Putamen (tissue), 1 donor: ENCODE results near the gene HMGXB3.

Source experiments
- DNase-seq: peaks from one replicate; pipeline ENCODE4 v3.0.0-alpha.2; 2016; ENCODE audit warnings: low spot score

HMGXB3 gene

DNA sequence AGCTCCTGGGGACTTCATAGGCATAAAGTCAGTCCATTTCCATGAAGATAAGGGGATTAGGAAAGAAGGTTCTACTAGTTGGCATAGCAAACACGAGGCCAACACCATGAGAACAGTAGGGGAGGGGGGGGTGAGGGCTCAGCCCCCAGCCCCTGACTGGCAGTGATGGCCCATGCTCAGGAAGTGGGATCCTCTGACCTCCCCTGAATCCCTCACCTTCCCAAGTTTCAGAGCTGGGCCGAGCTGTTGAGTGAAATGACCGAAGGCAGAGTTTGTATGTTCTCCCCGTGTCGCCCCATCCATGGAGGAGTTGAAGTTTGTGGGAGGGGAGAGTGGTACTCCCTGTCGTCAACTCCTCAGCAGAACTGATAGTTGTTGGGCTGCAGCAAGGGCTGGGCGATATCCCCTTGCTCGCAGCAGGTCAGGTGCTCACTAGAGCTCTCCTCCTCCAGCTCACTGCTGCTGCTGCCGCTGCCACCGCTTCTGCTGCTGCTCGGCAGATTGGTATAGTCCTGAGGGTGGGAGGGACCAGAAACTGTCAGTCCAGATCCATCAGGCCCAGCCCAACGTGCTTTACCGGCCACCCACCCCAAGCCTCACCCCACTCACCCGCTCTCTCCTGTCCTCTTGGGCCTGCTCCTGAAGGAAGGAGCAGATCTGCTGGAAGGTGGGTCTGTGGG is 53.3 kb downstream of the HMGXB3 start:
- DNase-seq = no peak

DNA sequence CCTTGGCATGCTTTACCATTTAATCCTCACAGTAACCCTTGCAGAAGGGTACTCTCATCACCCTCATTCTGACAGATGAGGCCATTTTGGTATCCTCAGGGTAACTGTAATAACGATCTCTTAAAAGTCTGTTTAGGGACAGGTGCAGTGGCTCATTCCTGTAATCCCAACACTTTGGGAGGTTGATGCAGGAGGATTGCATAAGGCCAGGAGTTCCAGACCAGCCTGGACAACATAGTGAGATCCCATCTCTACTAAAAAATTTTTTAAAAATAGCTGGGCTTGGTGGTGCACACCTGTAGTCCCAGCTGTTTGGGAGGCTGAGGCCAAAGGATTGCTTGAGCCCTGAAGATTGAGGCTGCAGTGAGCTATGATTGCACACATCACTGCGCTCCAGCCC is 54.0 kb downstream of the HMGXB3 start:
- DNase-seq = no peak

DNA sequence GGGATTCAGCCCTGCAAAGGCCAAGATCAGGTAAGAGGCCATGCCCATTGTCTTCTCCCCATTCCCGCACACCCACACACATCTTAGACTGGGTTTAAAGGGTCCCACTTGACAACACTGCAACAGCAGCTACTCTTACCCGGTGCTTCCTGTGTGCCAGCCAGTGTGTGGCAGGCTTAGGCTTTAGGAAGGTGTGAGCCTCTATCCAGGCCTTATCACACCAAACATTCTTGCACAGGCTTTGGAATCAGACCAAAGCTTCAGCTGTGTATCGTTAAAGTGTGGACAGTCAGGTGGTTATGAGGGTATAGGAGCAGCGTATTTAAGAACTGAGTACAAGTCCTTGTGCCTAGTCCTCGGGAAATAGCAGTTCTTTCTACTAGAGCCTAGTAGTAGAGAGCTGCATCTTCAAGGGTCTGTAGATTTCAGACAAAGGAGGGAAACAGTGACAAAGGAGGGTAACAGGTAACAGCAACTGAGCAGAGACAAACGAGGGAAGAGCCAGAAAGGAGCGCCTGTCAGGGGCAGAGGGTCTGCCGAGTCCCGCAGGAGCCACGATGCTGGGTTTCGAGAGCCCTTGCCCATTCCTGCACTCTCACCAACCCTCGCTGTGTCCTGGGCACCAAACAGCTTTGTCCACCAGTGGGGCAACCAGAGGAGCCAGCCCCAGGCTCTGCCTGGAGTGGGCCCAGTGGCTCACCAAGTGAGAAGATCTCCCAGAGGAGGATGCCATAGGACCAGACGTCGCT is 55.0 kb downstream of the HMGXB3 start:
- no peak for DNase-seq

DNA sequence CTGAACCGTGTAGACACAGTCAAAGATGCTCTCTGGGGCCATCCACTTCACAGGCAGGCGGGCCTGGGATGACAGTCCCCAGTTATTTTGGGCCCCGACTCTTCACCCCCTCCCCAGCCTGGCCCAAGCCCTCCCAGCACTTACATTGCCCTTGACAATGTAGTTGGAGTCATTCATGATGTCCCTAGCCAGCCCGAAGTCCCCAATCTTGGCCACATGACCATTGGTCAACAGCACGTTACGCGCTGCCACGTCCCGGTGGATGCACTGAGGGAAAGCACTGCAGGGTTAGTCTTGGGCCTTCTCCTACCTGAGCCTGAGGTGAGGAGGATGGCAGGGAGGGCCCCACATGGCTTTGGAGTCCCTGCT is 55.5 kb downstream of the HMGXB3 start:
- no peak for DNase-seq

DNA sequence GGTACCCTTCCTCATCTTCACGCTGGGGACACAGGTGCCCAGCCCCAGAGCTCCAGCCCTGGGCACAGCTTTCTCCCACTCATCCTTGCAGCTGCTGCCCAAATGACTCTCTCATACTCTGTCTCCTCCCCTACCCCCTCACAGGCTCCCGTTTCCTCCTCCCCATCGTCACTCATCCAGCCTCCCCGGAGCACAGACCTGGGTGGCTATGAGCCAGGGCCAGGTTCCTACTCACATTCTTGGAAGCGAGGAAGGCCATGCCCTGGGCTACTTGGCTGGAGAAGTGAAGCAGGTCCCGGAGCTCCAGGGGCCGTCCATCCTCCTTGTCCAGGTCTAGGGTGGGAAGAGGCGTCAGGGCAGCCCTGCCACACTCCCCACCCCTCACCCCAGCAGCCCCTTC is 56.5 kb downstream of the HMGXB3 start:
- DNase-seq = no peak

DNA sequence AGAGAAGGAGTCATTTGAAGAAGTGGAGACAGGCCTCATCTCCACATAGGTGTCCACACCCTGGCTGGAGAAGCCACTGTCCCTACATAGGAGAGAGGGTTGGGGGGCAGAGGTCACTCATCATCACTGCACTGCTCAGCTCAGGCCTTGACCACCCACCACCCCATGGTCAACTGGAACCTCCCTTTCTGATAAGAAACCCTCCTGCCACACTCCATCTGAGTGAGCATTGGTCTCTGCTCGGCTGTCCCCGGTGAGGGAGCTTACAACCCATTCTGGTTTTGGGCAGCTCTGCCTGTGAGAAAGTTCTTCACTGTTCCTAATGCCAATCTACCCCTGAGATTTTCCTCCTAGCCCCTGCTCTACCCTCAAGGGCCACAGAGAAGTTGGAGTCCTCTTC is 57.0 kb downstream of the HMGXB3 start:
- no peak for DNase-seq

DNA sequence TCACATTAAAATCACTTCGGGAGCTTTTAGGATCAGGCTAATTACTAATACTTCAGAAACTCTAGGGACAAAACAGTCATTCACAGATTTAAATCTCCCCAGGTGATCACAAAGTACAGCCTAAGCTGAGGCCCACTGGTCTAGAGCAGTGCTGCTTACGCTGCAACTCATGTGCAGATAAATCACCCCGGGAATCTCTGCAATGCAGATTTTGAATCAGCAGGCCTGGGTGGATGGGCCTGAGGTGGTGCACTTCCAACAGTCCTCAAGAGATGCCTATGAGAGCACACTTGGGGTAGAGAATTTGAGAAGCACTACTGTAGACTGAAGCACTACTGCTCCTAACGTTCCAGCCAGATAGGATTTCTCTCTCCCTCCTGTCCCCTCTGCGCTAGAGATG is 57.5 kb downstream of the HMGXB3 start:
- DNase-seq = no peak

DNA sequence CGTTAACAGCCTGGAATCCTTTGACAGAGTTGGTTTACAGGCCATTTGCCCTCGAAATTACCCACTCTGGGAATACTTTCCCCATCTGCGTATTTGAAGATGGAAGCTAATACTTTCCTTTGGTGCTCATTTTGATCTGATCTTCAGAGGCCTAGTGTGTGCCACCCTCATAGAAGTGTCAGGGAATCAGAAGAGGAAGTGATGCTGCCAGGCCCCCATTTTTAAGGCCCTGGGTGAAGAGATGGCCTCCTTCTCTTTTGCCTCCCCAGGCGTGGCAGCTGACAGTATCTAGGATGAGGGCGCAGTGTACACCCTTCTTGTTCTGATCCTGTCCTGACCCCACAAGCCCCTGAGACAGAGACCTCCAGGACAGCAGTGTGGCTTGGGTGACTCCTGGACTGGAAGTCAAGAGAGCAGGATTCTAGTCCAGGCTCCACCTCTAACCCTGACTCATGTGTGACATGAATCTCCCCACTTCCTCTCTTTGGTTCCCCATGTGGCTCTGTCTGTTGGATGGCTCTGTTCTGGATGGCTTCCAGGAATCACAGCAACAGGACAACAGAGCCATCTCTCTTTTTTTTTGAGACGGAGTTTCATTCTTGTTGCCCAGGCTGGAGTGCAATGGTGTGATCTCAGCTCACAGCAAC is 58.1 kb downstream of the HMGXB3 start:
- DNase-seq = peak; percentile 46

DNA sequence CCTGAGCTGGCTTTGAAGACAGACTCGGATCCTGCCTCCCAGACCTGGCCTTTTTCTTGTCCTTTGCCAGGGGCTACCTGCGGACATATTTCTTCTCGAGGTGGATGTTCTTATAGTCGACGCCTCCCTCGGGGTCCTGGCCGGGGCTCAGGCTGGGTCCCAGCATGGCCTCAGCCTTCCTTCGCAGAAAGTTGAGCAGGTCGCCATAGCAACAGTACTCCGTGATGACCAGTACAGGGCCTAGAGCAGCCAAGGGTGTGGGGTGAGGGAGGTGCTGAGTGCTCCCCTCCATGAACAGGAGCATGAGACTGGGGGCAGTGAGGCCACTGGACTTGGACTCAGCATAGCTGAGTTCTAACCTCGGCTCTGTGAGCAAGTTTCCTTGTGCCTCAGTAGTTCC is 59.1 kb downstream of the HMGXB3 start:
- DNase-seq = no peak

DNA sequence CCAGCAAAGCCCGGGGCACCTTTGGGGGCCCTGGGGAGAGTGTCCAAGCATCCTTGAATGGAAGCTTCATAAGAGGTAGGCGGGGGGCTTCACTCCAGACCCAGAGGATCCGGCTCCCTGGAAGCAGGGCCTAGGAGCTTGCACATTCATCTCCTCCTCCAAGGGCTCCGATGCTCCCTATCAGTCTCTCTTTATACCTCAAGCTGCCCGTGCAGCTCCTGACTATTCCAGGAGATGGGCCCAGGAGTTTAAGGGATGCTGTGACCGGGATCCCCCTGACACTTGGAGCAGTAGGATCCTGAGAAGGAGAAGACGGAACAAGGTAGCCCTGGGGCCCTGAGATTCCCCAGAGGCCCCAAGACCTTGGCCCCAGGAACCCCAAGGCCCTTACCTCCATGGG is 59.9 kb downstream of the HMGXB3 start:
- no peak for DNase-seq

DNA sequence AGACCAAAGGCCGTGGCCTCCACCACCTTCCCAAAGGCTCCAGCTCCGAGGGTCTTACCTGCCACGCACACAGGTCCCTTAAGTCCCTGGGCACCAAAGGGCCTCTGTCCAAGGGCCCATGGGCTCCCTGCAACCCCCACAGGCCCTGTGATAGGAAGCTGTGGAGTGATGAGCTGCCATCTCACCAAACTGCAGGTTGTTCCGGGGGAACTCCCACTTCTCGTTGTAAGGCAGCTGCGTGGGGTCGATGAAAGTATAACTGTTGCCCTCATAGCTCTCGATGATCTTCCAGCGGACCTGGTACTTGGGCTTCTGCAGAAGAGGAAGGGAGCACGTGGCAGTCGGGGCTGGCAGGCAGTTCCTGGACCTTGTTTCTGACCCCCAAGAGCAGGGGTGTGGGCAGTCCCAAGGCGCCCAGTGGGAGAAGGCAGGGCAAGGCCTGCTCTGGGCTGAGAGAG is 61.0 kb downstream of the HMGXB3 start:
- DNase-seq = no peak

DNA sequence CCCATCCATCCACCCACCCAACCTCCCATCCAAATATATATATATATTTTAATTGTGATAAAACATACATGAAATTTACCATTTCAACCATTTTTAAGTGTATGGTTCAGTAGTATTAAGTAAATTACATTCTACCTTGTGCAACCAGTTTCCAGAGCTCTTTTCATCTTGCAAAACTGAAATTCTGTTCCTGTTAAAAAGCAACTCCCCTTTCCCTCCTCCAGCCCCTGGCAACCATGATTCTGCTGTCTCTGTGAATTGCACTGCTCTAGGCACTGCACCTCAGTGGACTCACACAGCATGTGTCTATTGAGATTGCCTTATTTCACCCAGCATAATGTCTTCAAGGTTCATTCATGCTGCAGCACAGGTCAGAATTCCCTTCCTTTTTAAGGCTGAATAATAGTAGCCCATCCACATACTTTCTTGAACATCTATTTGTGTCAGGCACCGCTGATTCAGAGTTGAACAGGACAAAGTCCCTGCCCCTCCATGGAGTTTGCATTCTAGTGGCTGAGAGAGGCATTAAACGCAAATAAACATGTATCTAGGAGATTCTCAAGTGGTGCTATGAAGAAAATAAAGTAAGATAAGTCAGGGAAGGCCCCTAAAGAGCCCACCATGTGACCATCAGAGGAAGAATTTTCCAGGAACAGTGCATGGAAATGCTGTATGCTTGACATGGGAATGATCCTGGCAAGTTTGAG is 61.8 kb downstream of the HMGXB3 start:
- DNase-seq = no peak

DNA sequence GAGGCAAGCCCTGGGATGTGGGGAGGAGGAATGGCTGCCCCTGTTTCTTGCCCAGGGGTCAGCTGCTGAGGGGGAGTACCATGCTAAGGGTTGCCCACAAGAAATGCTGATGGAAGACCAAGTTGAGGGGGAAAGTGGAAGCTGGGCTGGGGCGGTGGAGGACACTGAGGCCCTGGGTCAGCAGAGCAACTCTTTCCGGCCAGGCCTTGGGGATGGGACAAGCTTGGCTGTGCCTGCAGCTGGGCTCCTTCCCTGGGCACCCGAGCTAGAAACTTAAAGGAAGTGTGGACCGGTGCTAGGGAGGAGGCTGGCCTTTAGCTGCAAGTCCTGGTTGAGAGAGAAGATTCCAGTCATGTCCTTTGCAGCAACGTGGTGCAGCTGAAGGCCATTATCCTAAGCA is 63.1 kb downstream of the HMGXB3 start:
- no peak for DNase-seq

DNA sequence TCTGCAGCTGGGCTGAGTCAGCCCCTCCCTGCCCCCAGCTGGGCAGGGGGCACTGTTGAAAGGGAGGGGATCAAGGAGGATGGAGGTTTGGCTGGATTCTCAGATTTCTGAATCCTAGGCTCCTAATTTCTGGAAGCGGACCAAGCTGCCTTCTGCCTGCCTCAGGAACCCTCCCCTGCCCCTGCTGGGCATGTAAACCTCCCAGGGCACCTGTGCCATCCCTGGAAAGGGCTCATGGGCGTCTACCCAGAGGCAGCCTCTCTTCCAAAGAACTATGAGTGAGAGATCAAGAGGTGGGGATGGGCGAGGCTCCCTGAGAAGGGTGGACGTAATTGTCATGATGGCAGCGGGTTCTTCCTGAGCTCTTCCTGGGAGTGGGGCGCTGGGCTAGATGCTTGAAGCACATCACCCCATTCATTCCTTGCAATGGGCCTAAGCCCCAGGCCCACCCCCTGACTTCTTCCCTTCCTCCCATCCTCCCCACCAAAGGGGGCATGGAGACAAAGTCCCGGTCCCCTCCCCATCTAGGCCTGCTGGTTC is 64.2 kb downstream of the HMGXB3 start:
- no peak for DNase-seq

DNA sequence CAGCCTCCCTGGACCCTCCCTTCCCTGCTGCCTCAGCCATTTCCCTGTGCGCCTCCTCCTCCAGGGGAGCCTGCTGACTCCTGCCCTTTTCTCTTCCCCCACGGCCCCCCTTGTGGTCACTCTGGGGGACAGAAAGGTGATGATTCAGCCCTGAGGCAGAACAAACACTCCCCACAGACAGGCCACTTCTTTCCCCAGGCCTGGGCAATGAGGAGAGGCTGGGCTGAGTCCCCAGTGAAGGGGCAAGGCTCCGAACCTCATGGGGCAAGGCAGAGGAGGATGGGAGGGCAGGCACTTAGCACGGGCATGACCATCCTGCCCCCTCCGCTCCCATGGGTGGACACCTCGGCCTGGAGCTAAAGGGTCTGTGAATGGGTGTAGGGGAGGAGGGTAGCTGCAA is 64.8 kb downstream of the HMGXB3 start:
- DNase-seq = no peak

DNA sequence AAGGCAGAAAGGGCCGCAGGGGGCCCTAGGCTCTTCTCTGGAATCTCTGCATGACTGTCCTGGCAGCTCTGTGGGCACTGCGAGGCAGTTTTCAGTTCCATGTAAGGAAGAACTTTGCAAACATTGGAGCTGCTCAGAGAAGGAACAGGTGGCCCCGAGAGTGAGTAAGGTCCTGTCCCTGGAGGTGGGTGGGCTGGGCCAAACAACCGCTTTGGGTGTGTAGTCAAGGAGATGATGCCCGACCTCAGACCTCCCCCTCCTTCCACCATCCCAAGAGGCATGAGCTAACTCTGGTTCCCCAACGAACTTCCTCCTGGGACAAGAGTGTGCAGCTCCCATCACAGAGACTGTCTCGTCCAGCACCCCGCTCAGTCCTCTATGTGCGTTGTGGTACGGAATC is 65.3 kb downstream of the HMGXB3 start:
- DNase-seq = no peak

DNA sequence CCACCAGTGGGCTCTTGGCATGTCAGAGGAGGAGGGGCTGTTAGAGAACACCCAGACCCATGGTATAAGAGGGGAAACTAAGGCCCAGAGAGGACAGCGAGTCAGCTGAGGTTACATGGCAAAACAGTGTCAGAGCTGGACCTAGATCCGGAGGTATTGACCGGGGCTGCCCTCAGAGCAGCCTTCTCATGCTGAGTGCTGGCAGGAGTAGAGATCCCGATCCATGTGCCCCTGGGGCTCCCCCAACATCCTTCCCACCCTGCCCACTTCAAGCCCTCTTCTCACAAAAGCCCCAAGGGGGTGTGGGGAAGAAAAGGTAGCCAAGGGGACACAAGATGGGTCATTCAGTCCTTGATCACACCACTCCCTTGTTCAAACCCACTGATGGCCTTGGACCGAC is 65.9 kb downstream of the HMGXB3 start:
- DNase-seq = no peak

DNA sequence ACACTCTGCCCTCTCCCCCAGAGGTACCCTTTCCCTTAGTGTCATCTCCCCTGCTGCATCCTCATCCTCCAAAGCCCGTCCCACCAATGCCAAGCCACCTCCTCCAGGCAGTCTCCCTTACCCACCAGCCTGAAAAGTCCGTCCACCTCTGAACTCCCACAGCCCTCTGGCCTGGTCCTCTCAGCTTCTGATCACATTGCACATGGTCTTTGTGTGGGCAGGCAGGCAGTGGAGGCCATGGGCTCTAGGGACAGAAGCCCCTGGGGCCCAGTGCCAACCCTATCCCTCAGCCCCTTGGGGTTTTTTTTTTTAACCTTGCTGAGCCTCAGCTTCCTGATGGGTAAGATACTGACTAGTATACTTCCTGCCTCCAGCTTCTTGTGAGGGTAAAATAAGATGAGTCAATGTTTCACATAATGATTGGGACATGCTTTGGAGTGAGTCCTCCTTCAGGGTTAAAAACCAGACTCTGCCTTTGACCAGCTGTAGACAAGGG is 66.4 kb downstream of the HMGXB3 start:
- DNase-seq = no peak

DNA sequence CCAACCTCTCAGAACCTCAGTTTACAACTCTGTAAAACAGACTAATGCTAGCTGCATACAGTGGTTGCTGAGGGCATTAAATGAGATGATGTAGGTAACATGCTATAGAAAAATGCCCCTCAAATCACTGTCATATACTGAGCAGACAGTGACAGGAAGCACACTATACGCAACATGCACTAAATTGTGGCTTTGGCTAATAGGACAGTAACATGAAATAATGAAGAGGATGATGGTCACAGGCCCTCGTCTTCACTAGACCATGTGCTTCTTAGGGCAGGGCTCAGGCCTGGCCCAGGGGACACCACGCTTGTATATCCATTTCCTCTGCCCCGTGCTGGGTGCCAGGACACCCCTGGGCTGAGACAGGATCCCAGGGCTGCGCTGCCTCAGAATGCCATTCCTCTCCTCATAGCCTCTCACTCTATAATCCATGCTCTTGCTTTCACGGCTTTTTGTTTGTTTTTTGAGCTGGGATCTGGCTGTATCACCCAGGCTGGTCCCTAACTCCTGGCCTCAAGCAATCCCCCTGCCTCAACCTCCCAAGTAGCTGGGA is 66.9 kb downstream of the HMGXB3 start:
- no peak for DNase-seq

DNA sequence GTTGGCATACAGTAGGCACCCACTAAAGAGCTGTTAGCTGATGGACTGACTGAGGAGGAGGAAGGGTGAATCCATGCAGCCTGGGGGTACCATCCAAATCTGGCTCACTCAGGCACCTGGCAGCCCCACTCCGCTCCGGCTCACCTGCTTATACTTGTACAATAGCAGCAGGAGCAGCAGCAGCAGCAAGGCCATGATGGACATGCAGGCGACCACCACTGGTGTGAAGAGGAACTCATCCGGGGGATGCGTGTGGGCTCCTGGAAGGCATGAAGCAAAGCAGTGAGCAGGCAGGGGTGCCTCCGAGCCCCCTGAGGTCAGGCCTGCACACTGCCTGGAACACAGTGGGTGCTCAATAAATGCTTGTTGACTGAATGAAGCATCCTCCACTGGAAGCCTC is 67.5 kb downstream of the HMGXB3 start:
- no peak for DNase-seq

DNA sequence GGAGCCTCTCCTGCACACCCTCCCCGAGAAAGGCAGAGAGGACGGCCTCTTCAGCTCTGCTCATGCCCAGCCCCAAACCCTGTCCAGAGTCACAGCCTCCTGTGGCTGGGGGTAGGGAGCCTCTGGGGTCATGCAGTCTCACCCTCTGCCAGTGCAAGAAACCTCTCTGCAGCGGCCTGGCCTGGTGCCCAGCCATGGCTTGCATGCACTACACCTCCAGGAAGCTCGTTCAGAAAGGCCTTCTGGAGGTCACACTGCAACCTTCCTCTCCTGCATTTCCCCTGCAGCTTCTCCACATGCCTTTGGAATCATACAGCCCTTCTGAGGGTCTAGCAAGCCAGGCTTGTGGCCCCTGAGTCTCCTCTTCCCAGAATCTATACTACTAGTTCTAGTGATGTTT is 67.9 kb downstream of the HMGXB3 start:
- no peak for DNase-seq
